Measurements from ENCODE around the gene ARF1.

ARF1 gene

GRCh38 chr1:228102791-228103620 lies 20.5 kb downstream of the ARF1 start, which contains the start of gene C1orf35 (continued):
- TF ChIP-seq PRDM10 (tag by site-specific recombination; IDR thresholded peaks at IDR 0.05), result peak; percentile 26; the same call in 1 of the 2 replicates
- TF ChIP-seq ZNF654 (tag by site-specific recombination; IDR thresholded peaks at IDR 0.05; ENCODE audit: low read depth), result no peak
- peak; percentile 82 for TF ChIP-seq ZBTB44 (tag by site-specific recombination; IDR thresholded peaks at IDR 0.05)
- TF ChIP-seq PRDM6 (tag by site-specific recombination; IDR thresholded peaks at IDR 0.05), result no peak
- 0 out of 2 replicates have a peak, but pooled peaks have one; percentile 54 for TF ChIP-seq TRIM28 (IDR thresholded peaks at IDR 0.05; ENCODE audit: borderline replicate concordance, low read length)
- TF ChIP-seq OVOL3 (tag by site-specific recombination; IDR thresholded peaks at IDR 0.05), result peak; percentile 57
- peak; percentile 20; the same call in 1 of the 2 replicates for TF ChIP-seq ZNF596 (tag by site-specific recombination; IDR thresholded peaks at IDR 0.05)
- TF ChIP-seq ZNF600 (tag by site-specific recombination; IDR thresholded peaks at IDR 0.05), result no peak
- no peak for TF ChIP-seq ZNF280C (tag by site-specific recombination; IDR thresholded peaks at IDR 0.05)
- TF ChIP-seq ZNF639 (tag by site-specific recombination; IDR thresholded peaks at IDR 0.05), result 0 out of 2 replicates have a peak, but pooled peaks have one; percentile 32
- TF ChIP-seq ZNF629 (tag by site-specific recombination; IDR thresholded peaks at IDR 0.05), result peak; percentile 98
- TF ChIP-seq ZNF280D (tag by site-specific recombination; IDR thresholded peaks at IDR 0.05), result no peak
- TF ChIP-seq ZNF214 (tag by site-specific recombination; IDR thresholded peaks at IDR 0.05; ENCODE audit: borderline replicate concordance), result no peak
- TF ChIP-seq ZNF548 (tag by site-specific recombination; IDR thresholded peaks at IDR 0.05), result no peak
- TF ChIP-seq ZNF423 (tag by site-specific recombination; IDR thresholded peaks at IDR 0.05), result peak; percentile 79; the same call in 1 of the 2 replicates
- TF ChIP-seq ZNF292 (tag by site-specific recombination; IDR thresholded peaks at IDR 0.05; ENCODE audit: borderline replicate concordance, low read depth), result no peak
- TF ChIP-seq ZNF555 (tag by site-specific recombination; conservative IDR thresholded peaks at IDR 0.05), result no peak
- TF ChIP-seq ZNF391 (tag by site-specific recombination; IDR thresholded peaks at IDR 0.05; ENCODE audit: borderline replicate concordance, low read depth), result peak; percentile 75; the same call in 1 of the 2 replicates
- peak; percentile 83 for TF ChIP-seq SP7 (tag by site-specific recombination; IDR thresholded peaks at IDR 0.05)
- peak; percentile 98 for TF ChIP-seq ZEB2 (tag by site-specific recombination; IDR thresholded peaks at IDR 0.05)
- no peak; the same call in 1 of the 2 replicates for TF ChIP-seq YY2 (tag by site-specific recombination; IDR thresholded peaks at IDR 0.05)
- peak; percentile 51; the same call in 1 of the 2 replicates for TF ChIP-seq CTCF (tag by site-specific recombination; IDR thresholded peaks at IDR 0.05)

Data from HEK293 (cell line).